Osteocyte (in vitro differentiated cells): Measurements from ENCODE around the gene ZNF512B. TPM values are rescaled to one million over a fixed set of nuclear protein-coding genes. Genes with fewer than 3 reads are reported as not detected.
"Not testable (repeated sequence)": the region's sequence is repeated elsewhere in the genome, so short reads cannot be mapped to it uniquely, and the experiment has no call there.

ENCODE experiments used
- DNase-seq: peaks from one replicate; pipeline ENCODE4 v3.0.0; 2021; ENCODE audit warnings: mixed read lengths; ENCODE audit not compliant: unreplicated experiment; ENCODE audit errors: extremely low spot score
- H3K27ac Mint-ChIP-seq: one replicate; pipeline ENCODE4 v1.8.0; 2021; ENCODE audit warnings: mild to moderate bottlenecking, mixed read lengths; ENCODE audit not compliant: unreplicated experiment
- H3K27me3 Mint-ChIP-seq: one replicate; pipeline ENCODE4 v1.8.0; 2021; ENCODE audit warnings: mixed read lengths; ENCODE audit not compliant: unreplicated experiment
- H3K36me3 Mint-ChIP-seq: one replicate; pipeline ENCODE4 v1.8.0; 2021; ENCODE audit warnings: mixed read lengths; ENCODE audit not compliant: unreplicated experiment
- H3K4me1 Mint-ChIP-seq: one replicate; pipeline ENCODE4 v1.8.0; 2021; ENCODE audit warnings: mixed read lengths; ENCODE audit not compliant: unreplicated experiment
- H3K4me3 Mint-ChIP-seq: one replicate; pipeline ENCODE4 v1.8.0; 2021; ENCODE audit warnings: mild to moderate bottlenecking, moderate library complexity, mixed read lengths; ENCODE audit not compliant: unreplicated experiment
- H3K9me3 Mint-ChIP-seq: one replicate; pipeline ENCODE4 v1.8.0; 2021; ENCODE audit warnings: mixed read lengths; ENCODE audit not compliant: unreplicated experiment
- total RNA-seq: library from RNA; stranded (reverse); gene quantifications from 2 replicates; pipeline ENCODE4 v1.2.1, GENCODE V29; 2021
- TF ChIP-seq, protein P1 (sequence below): fragments of 200-600 bp; sonication (generic); IDR thresholded peaks from 2 replicates; pipeline ENCODE4 v1.5.0; 2021; ENCODE audit warnings: antibody characterized with exemption, mild to moderate bottlenecking, moderate library complexity

ZNF512B gene
- total RNA-seq, 1 donor from 2014 or later: 40.9 TPM

DNA sequence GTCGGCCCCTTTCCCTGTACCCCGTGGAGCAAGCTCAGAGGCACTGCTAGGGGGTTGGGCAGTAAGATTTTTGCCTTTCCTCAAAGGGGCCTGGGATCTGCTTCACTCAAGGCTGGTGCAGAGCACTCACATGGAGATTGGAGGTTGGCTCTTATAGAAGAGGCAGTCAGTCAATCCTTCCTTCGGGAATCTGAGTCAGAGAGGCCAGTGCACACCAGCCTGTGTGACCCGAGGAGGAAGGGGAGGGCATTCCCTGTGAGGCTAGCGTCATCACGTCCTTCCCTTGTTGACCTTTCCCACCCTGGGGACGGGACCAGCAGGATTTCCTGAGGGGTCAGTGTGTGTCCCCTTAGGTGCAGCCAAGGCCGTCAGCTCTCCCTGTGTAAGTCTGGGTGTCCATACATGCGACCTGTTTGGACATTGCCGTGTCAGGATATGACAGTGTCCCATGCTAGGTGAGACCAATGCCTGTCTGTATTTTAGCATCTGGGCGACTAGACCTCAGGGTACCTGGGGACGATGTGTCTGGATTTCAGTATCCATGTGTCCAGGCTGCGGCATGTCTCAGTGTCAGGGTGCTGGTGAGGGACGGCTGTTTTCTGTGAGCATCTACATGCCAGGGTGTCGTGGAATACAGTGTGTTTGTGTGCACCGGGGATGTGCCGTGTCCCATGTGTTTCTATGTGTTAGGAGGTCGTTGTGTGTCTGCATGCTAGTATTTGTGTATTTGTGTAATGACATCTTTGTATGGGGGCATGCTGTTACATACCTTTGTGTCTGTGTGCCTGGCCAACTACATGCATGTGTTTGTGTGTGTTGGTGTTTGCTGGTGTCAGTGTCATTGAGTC lies 2.8 kb upstream of the ZNF512B start:
- H3K36me3 Mint-ChIP-seq: no peaks in the 10 kb centered on the region
- H3K4me3 Mint-ChIP-seq: no peak overlapping the region
- peaks cover 31% of the 10 kb centered on the region for H3K4me1 Mint-ChIP-seq

DNA sequence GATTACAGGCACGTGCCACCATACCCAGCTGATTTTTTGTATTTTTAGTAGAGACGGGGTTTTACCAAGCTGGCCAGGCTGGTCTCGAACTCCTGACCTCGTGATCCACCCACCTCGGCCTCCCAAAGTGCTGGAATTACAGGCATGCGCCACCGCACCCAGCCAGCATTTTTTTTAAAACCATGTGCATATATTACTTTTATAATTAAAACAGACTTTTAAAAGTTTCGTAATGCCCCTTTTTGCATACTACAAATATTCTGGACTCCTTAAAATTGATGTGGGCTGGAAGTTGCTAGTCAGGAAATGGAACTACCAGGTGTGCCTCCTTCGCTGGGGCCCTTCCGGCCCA lies 2.2 kb upstream of the ZNF512B start:
- H3K27ac Mint-ChIP-seq, H3K4me3 Mint-ChIP-seq, H3K36me3 Mint-ChIP-seq, H3K9me3 Mint-ChIP-seq, DNase-seq, H3K27me3 Mint-ChIP-seq: not testable (repeated sequence)
- H3K4me1 Mint-ChIP-seq: peaks cover 29% of the 10 kb centered on the region

More for the DNA sequence above, 2.8 kb upstream of the ZNF512B start:
- TF ChIP-seq, protein P1, sequence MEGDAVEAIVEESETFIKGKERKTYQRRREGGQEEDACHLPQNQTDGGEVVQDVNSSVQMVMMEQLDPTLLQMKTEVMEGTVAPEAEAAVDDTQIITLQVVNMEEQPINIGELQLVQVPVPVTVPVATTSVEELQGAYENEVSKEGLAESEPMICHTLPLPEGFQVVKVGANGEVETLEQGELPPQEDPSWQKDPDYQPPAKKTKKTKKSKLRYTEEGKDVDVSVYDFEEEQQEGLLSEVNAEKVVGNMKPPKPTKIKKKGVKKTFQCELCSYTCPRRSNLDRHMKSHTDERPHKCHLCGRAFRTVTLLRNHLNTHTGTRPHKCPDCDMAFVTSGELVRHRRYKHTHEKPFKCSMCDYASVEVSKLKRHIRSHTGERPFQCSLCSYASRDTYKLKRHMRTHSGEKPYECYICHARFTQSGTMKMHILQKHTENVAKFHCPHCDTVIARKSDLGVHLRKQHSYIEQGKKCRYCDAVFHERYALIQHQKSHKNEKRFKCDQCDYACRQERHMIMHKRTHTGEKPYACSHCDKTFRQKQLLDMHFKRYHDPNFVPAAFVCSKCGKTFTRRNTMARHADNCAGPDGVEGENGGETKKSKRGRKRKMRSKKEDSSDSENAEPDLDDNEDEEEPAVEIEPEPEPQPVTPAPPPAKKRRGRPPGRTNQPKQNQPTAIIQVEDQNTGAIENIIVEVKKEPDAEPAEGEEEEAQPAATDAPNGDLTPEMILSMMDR: no peak
- DNase-seq: no peak
- Mint-ChIP-seq H3K27ac (no peak overlapping the region), H3K27me3 (no peaks in the 10 kb centered on the region), H3K9me3 (no peaks in the 10 kb centered on the region)

DNA sequence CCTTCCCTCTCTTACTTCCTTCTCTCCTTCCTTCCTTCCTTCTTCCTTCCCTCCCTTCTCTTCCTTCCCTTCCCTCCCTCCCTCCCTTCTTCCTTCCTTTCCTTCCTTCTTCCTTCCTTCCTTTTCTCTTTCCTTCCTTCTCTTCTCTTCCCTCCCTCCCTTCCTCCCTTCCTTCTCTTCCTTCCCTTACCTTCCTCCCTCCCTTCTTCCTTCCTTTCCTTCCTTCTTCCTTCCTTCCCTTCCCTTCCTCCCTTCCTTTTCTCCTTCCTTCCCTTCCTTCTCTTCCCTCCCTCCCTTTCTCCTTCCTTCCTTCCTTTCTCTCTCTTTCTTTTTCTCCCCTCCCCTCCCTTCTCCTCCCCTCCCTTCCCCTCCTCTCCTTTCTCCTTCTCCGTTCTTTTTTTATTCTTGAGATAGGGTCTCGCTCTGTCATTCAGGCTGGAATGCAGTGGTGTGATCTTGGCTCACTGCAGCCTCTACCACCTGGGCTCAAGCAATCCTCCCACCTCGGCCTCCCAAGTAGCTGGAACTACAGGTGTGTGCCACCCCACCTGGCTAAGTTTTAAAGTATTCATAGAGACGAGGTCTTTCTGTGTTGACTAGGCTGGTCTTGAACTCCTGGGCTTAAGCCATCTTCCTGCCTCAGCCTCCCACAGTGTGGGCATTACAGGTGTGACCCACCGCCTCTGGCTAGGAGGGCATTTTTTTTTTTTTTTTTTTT lies 1.1 kb upstream of the ZNF512B start:
- no peaks in the 10 kb centered on the region for H3K9me3 Mint-ChIP-seq
- no peaks in the 10 kb centered on the region for H3K27me3 Mint-ChIP-seq
- peaks cover 2% of the 10 kb centered on the region for H3K36me3 Mint-ChIP-seq
- no peak overlapping the region for H3K27ac Mint-ChIP-seq
- H3K4me3 Mint-ChIP-seq: peak overlapping the region; percentile 59
- no peak for DNase-seq
- peaks cover 22% of the 10 kb centered on the region for H3K4me1 Mint-ChIP-seq
- TF ChIP-seq, protein P1: no peak

DNA sequence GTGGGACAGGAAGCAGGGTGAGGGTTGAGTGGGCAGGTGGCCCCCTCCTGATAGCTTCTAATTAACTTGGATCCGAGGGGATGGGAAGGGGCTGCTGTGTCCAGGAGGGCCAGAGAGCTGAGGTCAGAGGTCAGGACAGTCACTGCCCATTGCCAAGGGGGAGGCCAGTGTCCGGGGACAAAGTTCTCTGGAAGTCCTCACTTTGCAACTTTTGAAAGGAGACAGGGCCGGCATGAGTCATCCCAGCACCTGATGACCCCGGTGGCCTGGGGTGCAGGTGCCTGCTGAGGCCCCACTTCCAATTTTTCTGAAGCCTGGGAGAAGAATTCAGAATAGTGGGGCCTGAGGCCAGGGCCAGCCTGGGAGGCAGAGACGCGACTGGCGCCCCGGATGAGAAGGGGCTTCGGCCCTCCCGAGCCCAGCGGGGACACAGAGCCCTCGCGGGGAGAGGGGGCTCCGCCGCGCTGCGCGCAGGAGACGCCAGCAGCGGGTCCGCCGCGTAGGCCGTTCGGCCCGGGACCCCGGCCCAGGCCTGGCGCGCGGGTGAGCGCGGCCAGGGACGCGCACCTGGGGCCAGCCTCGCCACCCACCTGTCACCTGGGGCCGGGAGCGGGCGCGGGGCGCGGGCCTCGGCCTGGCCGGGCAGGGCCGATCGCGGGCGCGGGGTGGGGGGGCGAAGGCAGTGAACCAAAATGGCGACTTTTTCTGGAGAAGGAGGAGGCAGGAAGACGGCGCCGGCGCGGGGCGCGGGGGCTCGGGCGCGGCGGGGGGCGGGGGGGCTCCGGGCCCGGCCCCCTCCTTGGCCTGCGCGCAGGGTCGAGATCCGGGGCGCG lies 586 bp downstream of the ZNF512B start:
- H3K9me3 Mint-ChIP-seq: no peaks in the 10 kb centered on the region
- no peak for DNase-seq
- no peaks in the 10 kb centered on the region for H3K27me3 Mint-ChIP-seq
- peaks cover 2% of the 10 kb centered on the region for H3K36me3 Mint-ChIP-seq
- peaks cover 15% of the 10 kb centered on the region for H3K4me1 Mint-ChIP-seq
- H3K27ac Mint-ChIP-seq: peak overlapping the region; percentile 74
- H3K4me3 Mint-ChIP-seq: peak overlapping the region; percentile 78
- TF ChIP-seq, protein P1: no peak

DNA sequence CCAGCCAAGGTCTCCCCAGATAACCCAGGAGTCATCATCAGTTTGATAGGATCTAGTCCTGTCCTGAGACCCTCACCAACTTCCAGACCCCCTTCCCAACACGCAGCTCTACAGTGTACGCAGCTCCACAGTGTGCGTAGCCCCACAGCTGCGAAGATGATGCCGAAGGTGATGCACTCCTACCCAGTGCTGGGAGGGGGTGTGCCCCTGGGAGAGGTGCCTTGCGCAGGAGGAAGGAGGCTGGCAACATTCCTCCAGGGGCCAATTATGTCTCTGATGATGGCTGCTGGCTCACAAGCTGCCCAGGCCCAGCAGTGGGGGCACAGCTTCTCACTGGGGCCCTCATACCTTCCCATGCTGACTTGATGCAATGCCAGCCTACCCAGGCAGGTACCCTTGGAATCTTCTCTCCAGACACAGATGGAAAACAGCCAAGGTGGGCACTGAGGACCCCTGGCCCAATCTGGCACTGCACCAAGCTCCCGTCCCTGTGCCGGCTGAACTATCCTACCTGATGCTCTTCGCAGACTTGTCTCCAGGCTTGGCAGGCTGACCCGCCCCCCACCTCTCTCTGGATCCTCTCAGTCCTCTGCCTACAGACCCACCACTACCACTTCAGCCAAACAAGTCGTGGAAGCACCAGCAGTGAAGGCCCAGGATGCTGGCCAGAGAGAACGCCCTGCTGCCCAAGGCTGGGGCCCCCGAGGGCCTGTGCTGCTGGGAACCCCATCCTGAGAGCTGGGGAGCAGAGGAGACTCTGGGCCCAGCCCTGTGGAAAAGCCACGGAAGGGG lies 1.4 kb downstream of the ZNF512B start:
- peak overlapping the region; percentile 78 for H3K4me3 Mint-ChIP-seq

More for the DNA sequence above, 1.4 kb downstream of the ZNF512B start:
- peaks cover 2% of the 10 kb centered on the region for H3K36me3 Mint-ChIP-seq
- TF ChIP-seq, protein P1: no peak
- H3K4me1 Mint-ChIP-seq: peaks cover 8% of the 10 kb centered on the region
- no peaks in the 10 kb centered on the region for H3K9me3 Mint-ChIP-seq
- H3K27me3 Mint-ChIP-seq: no peaks in the 10 kb centered on the region
- DNase-seq: no peak
- peak overlapping the region; percentile 74 for H3K27ac Mint-ChIP-seq
